Skeletal muscle cell (primary cell): Measurements from ENCODE around the gene HS6ST1.
A peak's percentile ranks its signal among the peaks of the same experiment; 100 is the strongest.

Experiments
- DNase-seq: peaks from one replicate; pipeline ENCODE4 v3.0.0-alpha.2; 2010; ENCODE audit warnings: low read depth
- H3K4me3 ChIP-seq: 2 replicates; pipeline ENCODE4 v1.5.1; 2011; ENCODE audit warnings: low read depth, mild to moderate bottlenecking, control low read depth, low read length, moderate library complexity

The HS6ST1 gene

DNA sequence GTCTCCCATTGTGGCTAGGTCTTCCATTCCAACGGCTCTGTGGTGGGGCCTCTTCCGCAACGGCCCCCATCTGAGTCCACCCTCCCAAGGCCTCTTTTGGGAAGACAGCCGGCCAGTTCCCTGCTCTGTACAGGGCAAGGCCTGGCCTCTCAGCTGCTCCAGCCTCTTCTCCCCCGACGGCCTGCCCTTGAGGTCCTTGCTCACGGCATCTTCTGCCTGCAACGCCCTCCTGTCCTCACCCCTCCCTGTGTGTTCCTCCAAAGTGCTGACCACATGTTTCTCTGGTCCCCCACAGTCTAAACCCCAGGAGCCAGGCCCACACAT, 16.0 kb downstream of the HS6ST1 start:
- H3K4me3 ChIP-seq: no peak overlapping the region
- DNase-seq: no peak

DNA sequence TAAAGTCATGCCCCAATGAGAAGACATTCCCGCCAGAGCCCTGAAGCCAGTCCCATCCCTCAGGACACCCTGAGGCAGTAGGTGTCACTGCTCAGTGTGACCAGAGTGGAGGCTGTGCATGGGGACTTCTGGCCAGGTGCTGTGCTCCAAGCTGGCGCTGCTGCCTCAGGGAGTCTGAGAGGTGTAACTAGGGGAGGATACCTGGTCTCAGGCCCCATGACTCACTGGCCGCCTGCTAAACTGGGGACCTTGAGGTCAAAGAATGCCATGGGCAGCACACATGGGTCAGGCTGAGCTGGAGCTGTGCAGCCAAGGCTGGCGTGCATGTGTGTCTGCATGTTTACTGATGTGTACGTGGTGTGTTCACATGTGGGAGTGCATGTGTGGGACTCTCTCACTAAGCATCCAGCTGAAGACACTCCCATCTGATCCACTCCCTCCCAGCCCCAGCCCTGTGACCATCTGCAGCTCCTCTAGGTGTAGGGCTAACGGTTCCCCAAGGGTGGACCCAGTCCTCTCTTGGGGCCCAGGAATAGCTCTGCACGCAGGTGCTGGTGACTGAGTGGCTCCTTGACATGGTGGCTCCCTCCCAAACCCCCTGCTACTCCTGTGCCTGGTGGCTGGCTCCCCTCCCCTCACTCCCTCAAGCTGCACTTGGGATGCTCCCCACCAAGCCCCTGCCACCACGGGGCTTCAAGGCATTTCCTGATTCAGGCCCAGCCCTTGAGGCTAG, 16.5 kb downstream of the HS6ST1 start:
- no peak overlapping the region for H3K4me3 ChIP-seq
- no peak for DNase-seq

DNA sequence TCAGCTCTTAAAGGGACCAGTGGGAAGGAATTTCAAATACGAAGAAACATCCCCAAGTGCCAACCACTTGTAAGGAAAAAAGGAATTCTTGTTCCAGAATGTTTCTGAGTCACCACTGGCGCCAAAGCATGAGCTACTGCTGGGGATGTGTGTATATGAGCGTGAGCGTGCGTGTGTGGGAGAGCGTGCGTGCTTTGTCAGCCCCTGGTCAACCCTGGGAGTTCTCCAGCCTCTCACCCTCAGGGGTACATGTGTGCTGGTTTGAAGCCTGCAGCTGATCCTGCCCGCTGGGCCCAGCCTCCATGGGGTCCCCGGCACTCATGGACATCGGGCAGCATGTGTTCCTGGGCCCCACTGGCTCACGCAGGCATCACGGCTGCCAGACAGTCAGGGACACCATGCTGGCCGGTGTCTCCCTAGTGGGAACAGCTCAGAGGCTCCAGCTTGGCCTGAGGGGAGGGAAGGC, 17.1 kb downstream of the HS6ST1 start:
- H3K4me3 ChIP-seq: no peak overlapping the region
- peak; percentile 90 for DNase-seq

- H3K4me3 ChIP-seq: no peak overlapping the region
- no peak for DNase-seq
Measured at GRCh38 chr2:128301021-128301420, 17.6 kb downstream of the HS6ST1 start.

- H3K4me3 ChIP-seq: no peak overlapping the region
- no peak for DNase-seq
Measured at GRCh38 chr2:128300151-128301020, 18.3 kb downstream of the HS6ST1 start.

GRCh38 chr2:128299628-128300027, 19.0 kb downstream of the HS6ST1 start:
- no peak for DNase-seq
- H3K4me3 ChIP-seq: no peak overlapping the region

- no peak overlapping the region for H3K4me3 ChIP-seq
- no peak for DNase-seq
Measured at GRCh38 chr2:128298846-128299507, 19.7 kb downstream of the HS6ST1 start.

- H3K4me3 ChIP-seq: no peak overlapping the region
- DNase-seq: no peak
Measured at GRCh38 chr2:128298286-128298685, 20.4 kb downstream of the HS6ST1 start.

DNA sequence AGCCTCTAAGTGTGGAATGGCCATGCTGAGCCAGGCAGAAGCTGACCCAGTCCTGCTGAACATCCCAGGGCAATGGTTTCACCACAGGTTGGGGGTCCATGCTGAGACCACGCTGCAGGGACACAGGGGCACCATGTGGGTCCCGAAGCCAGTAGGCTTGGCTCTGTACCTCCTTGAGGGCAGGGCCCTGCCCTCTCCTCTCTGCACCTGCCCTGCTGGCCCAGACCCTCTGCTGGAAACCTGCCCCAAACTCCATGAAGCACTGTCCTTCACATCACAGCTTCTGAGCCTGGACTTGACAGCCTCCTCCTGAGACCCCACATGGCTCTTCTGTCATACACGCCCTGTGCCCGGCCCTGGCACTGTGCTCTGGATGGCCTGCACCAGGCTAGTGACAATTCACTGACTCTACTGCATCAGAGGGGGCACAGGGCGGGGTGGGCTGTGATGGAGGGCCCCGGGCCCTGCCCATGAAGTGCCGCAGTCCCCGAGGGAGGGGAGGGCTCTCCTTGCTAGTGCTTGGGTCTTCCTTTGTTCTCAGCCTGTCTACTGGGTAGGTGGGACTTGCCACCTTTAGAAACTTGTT, 24.7 kb downstream of the HS6ST1 start:
- no peak overlapping the region for H3K4me3 ChIP-seq
- DNase-seq: no peak

DNA sequence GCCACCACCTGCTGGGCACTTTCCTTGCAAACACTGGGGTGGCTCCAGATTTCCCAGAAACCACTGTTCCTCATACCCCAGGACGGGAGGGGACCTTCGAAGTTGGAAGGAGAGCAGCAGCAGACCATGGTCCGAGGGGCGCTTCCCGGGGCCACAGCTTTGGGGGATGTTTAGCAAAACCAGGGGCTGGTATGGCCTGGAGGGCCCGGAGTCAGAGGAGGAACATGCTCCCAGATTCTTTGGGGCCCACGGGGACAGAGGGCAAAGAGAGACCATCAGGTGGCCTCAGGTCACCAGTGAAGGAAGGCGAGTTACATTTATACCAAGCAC, 25.3 kb downstream of the HS6ST1 start:
- no peak for DNase-seq
- no peak overlapping the region for H3K4me3 ChIP-seq

GRCh38 chr2:128292599-128293425, 25.9 kb downstream of the HS6ST1 start:
- H3K4me3 ChIP-seq: no peak overlapping the region
- DNase-seq: no peak

- no peak overlapping the region for H3K4me3 ChIP-seq
- no peak for DNase-seq
Measured at GRCh38 chr2:128291844-128292598, 26.6 kb downstream of the HS6ST1 start.

DNA sequence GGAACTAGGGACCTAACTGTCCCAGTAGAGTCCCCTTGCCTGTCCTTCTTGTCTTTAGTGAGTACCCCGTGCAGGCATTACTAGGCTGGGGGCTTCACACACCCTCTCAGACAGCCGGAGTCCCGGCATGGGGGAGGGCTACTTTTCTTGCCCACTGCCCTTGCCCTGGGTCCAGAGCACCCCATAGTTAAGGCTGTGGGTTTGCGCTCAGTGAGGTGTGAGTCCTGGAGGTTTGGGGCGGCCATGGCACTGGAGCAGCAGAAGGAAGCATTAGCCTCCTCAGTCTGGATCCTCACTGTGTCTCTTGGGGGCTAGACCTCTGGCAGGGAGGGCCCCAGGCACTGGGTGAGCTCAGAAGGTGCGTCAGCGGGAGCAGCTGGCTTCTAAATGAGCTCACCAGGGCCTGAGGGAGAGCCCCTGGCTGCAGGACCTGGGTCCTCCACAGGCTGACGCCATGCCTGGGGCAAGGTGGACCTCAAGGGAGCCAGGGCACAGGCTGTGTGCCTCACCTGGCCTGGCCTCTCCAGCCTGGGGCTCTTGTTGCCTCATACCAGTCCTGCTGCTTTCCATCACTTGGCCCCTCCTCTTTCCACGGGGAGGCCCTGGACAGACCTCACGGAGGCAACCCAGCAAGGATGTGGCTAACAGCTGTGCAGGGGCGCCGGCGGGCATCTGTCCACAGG, 27.4 kb downstream of the HS6ST1 start:
- H3K4me3 ChIP-seq: no peak overlapping the region
- DNase-seq: no peak

DNA sequence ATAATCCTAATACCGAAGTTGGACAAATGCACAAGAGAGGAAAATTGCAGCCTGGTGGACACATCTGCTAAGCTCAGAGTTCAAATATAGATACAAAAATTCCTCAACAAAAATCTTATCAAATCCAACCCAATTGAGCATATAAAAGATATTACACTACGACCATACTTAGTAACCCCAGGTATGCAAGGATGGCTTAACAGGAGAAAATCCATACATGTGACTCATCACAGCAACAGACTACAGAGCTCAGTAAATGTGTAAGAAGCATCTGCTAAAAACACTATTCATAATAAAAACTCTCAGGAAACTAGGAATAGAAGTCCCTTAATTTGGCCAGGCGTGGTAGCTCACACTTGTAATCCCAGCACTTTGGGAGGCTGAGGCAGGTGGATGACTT, 28.3 kb downstream of the HS6ST1 start:
- no peak for DNase-seq
- H3K4me3 ChIP-seq: no peak overlapping the region

- DNase-seq: no peak
- no peak overlapping the region for H3K4me3 ChIP-seq
Measured at GRCh38 chr2:128289439-128289838, 29.2 kb downstream of the HS6ST1 start.

GRCh38 chr2:128288781-128289180, 29.9 kb downstream of the HS6ST1 start:
- H3K4me3 ChIP-seq: no peak overlapping the region
- no peak for DNase-seq

GRCh38 chr2:128287780-128288735, 30.6 kb downstream of the HS6ST1 start:
- H3K4me3 ChIP-seq: no peak overlapping the region
- DNase-seq: no peak
